GM19023 (cell line): Measurements from ENCODE around the gene RAB14.
"Not testable (repeated sequence)": the region's sequence is repeated elsewhere in the genome, so short reads cannot be mapped to it uniquely, and the experiment has no call there.

ENCODE experiments used
- ATAC-seq: cut with Tn5 transposase; IDR thresholded peaks from one replicate; pipeline ENCODE4 v1.9.1; 2021; ENCODE audit warnings: mild to moderate bottlenecking, moderate library complexity; ENCODE audit not compliant: unreplicated experiment

Gene RAB14

GRCh38 chr9:121192959-121193640, 8.6 kb downstream of the RAB14 start:
- ATAC-seq: no peak

- ATAC-seq: no peak
These were observed 9.2 kb downstream of the RAB14 start for GRCh38 chr9:121192518-121192917.

GRCh38 chr9:121191235-121191634, 10.4 kb downstream of the RAB14 start:
- no peak for ATAC-seq

- no peak for ATAC-seq
These were observed 12.0 kb downstream of the RAB14 start for GRCh38 chr9:121189660-121190059.

- ATAC-seq: no peak
These were observed 12.7 kb downstream of the RAB14 start for GRCh38 chr9:121189006-121189405.

GRCh38 chr9:121187636-121188305, 13.9 kb downstream of the RAB14 start:
- ATAC-seq: no peak

- ATAC-seq: no peak
These were observed 15.8 kb downstream of the RAB14 start for GRCh38 chr9:121185774-121186403.

- ATAC-seq: no peak
These were observed 16.4 kb downstream of the RAB14 start for GRCh38 chr9:121185178-121185745.

GRCh38 chr9:121184463-121184862, 17.2 kb downstream of the RAB14 start:
- ATAC-seq: no peak

GRCh38 chr9:121183666-121184423, 17.8 kb downstream of the RAB14 start:
- no peak for ATAC-seq

- no peak for ATAC-seq
These were observed 18.7 kb downstream of the RAB14 start for GRCh38 chr9:121182989-121183388.

- ATAC-seq: no peak
These were observed 19.4 kb downstream of the RAB14 start for GRCh38 chr9:121182101-121182836.

GRCh38 chr9:121179930-121180681, 21.6 kb downstream of the RAB14 start:
- no peak for ATAC-seq

GRCh38 chr9:121179373-121179721, 22.3 kb downstream of the RAB14 start:
- ATAC-seq: not testable (repeated sequence)

GRCh38 chr9:121178676-121179372, 22.8 kb downstream of the RAB14 start:
- ATAC-seq: no peak

GRCh38 chr9:121173501-121173900, 28.2 kb downstream of the RAB14 start:
- no peak for ATAC-seq

- no peak for ATAC-seq
These were observed 28.8 kb downstream of the RAB14 start for GRCh38 chr9:121172726-121173487.

GRCh38 chr9:121171236-121171635, 30.4 kb downstream of the RAB14 start:
- no peak for ATAC-seq
